GM12878 (cell line): ENCODE data around the gene POLRMT. TPM values are rescaled to one million over a fixed set of nuclear protein-coding genes. Genes with fewer than 3 reads are reported as not detected.
A peak's percentile ranks its signal among the peaks of the same experiment; 100 is the strongest.

Source experiments
- ATAC-seq: fragments of 200-7000 bp; cut with Tn5 transposase; 3 replicates; pipeline ENCODE4 v1.9.1; 2020; ENCODE audit warnings: mild to moderate bottlenecking, moderate library complexity
- BruUV-seq: library from RNA; stranded (reverse); fragments of 400-500 nt; replicated peaks from 2 replicates; lab custom pipeline; 2021; lab: Mats Ljungman, UMichigan
- CTCF ChIA-PET: fragments of 300-600 bp; sonication (Branson Sonifier 250); formaldehyde crosslinking; extraction: SDS; loops from one replicate; lab custom pipeline; 2021; ENCODE audit warnings: inconsistent platforms; lab: Yijun Ruan, JAX
- POLR2A ChIA-PET: fragments of 350-600 bp; formaldehyde crosslinking; extraction: SDS; loops from one replicate; lab custom pipeline; 2021; ENCODE audit warnings: inconsistent platforms; lab: Charles Lee
- RAD21 ChIA-PET: fragments of 300-600 bp; sonication (Branson Sonifier 250); formaldehyde crosslinking; loops from one replicate; lab custom pipeline; 2023; ENCODE audit warnings: antibody characterized with exemption; ENCODE audit not compliant: unreplicated experiment; lab: Charles Lee
- SMC1A ChIA-PET: fragments of 300-600 bp; sonication (Branson Sonifier 250); formaldehyde crosslinking; loops from one replicate; lab custom pipeline; 2023; ENCODE audit not compliant: unreplicated experiment, uncharacterized antibody; lab: Charles Lee
- DNase-seq: peaks from one replicate; pipeline ENCODE4 v3.0.0-alpha.2; 2011; ENCODE audit warnings: low read depth, low spot score
- FAIRE-seq: peaks from 3 replicates; lab custom pipeline; 2011; peaks lifted over from hg19 to GRCh38; lab: Jason Lieb, UNC
- H2AFZ ChIP-seq: 2 replicates; pipeline ENCODE4 v1.6.0; 2011; ENCODE audit warnings: low read depth, low read length, control low read depth; ENCODE audit not compliant: control insufficient read depth
- H3K27ac ChIP-seq: 2 replicates; pipeline ENCODE4 v1.5.1; 2011; ENCODE audit warnings: control low read depth; ENCODE audit not compliant: control insufficient read depth, insufficient read depth
- H3K27me3 ChIP-seq, 2 experiments: replicated peaks in 1 of 2; 2 replicates each; pipeline versions ENCODE4 v1.6.0 to v1.6.1; 2011; ENCODE audit warnings: low read length in 1 of 2; ENCODE audit not compliant: control insufficient read depth in 2 of 2, insufficient read depth in 2 of 2
- H3K36me3 ChIP-seq, 2 experiments: 2 replicates each; pipeline ENCODE4 v1.5.1; 2011; ENCODE audit warnings: low read length in 1 of 2; ENCODE audit not compliant: control insufficient read depth in 2 of 2, insufficient read depth in 2 of 2
- H3K4me1 ChIP-seq: 2 replicates; pipeline ENCODE4 v1.6.1; 2011; ENCODE audit warnings: mild to moderate bottlenecking, low read length, moderate library complexity, mixed read lengths; ENCODE audit not compliant: control insufficient read depth, insufficient read depth
- H3K4me2 ChIP-seq: 2 replicates; pipeline ENCODE4 v1.6.0; 2011; ENCODE audit warnings: control low read depth; ENCODE audit not compliant: control insufficient read depth, insufficient read depth
- H3K4me3 ChIP-seq: fragments of 200-600 bp; sonication (generic); 2 replicates; pipeline ENCODE4 v1.5.1; 2016
- H3K79me2 ChIP-seq: 2 replicates; pipeline ENCODE4 v1.6.0; 2011; ENCODE audit warnings: low read length; ENCODE audit not compliant: control insufficient read depth, insufficient read depth
- H3K9ac ChIP-seq: 2 replicates; pipeline ENCODE4 v1.8.0; 2011; ENCODE audit warnings: low read length, control low read depth, mixed read lengths; ENCODE audit not compliant: control insufficient read depth, insufficient read depth
- H3K9me3 ChIP-seq: replicated peaks from 3 replicates; pipeline ENCODE4 v1.5.1; 2011; ENCODE audit warnings: mild to moderate bottlenecking, low read length; ENCODE audit not compliant: control insufficient read depth, insufficient read depth
- H4K20me1 ChIP-seq: 2 replicates; pipeline ENCODE4 v1.6.0; 2011; ENCODE audit not compliant: control insufficient read depth, insufficient read depth
- BACH1 ChIP-seq: fragments of 450-650 bp; IDR thresholded peaks from 2 replicates; pipeline ENCODE4 v1.6.1; 2017; ENCODE audit warnings: mild to moderate bottlenecking, borderline replicate concordance
- BHLHE40 ChIP-seq, 2 experiments: fragments of 450-650 bp in 1 of 2; IDR thresholded peaks; 2 replicates each; pipeline ENCODE4 v1.6.1; 2011 to 2017; ENCODE audit warnings: low read depth in 2 of 2, borderline replicate concordance in 1 of 2, improper control_type of control experiment in 1 of 2, low read length in 1 of 2, mild to moderate bottlenecking in 1 of 2
- BMI1 ChIP-seq: fragments of 450-650 bp; IDR thresholded peaks from 2 replicates; pipeline ENCODE4 v1.6.1; 2016; ENCODE audit warnings: mild to moderate bottlenecking, moderate library complexity, borderline replicate concordance
- EGR1 ChIP-seq, 2 experiments: IDR thresholded peaks; 1 replicate in 1 of 2; 2 replicates in 1 of 2; pipeline ENCODE4 v1.6.1; 2011 to 2012; ENCODE audit warnings: low read depth in 2 of 2, low read length in 2 of 2, borderline replicate concordance in 1 of 2, mild to moderate bottlenecking in 1 of 2, moderate library complexity in 1 of 2
- FOS ChIP-seq: IDR thresholded peaks from 3 replicates; pipeline ENCODE4 v1.6.1; 2011; ENCODE audit warnings: borderline replicate concordance; ENCODE audit not compliant: insufficient read length; ENCODE audit errors: extremely low read depth
- HDGF ChIP-seq: fragments of 450-650 bp; IDR thresholded peaks from 2 replicates; pipeline ENCODE4 v1.6.1; 2016; ENCODE audit warnings: antibody characterized with exemption
- LARP7 ChIP-seq: fragments of 450-650 bp; IDR thresholded peaks from 2 replicates; pipeline ENCODE4 v1.6.1; 2017; ENCODE audit warnings: mild to moderate bottlenecking
- MXI1 ChIP-seq: fragments of 150-350 bp; IDR thresholded peaks from 2 replicates; pipeline ENCODE4 v1.6.1; 2011; ENCODE audit warnings: low read depth, mild to moderate bottlenecking, inconsistent platforms, low read length, improper control_type of control experiment
- NBN ChIP-seq: fragments of 450-650 bp; IDR thresholded peaks from 2 replicates; pipeline ENCODE4 v1.6.1; 2016
- NFYB ChIP-seq: IDR thresholded peaks from 2 replicates; pipeline ENCODE4 v1.6.1; 2011; ENCODE audit warnings: low read depth, mild to moderate bottlenecking, low read length, improper control_type of control experiment, moderate library complexity; ENCODE audit not compliant: insufficient read depth
- POLR2A ChIP-seq: IDR thresholded peaks from 2 replicates; pipeline ENCODE4 v1.6.1; 2011; ENCODE audit warnings: low read depth, mild to moderate bottlenecking, low read length
- REST ChIP-seq: IDR thresholded peaks from 2 replicates; pipeline ENCODE4 v1.6.1; 2012; ENCODE audit warnings: mild to moderate bottlenecking, low read depth, low read length
- SP1 ChIP-seq: IDR thresholded peaks from one replicate; pipeline ENCODE4 v1.6.1; 2011; ENCODE audit warnings: low read depth, low read length
- SPI1 ChIP-seq: IDR thresholded peaks from 2 replicates; pipeline ENCODE4 v1.6.1; 2011; ENCODE audit warnings: low read depth, mild to moderate bottlenecking, low read length, moderate library complexity, borderline replicate concordance; ENCODE audit not compliant: insufficient read depth
- TCF3 ChIP-seq: IDR thresholded peaks from 2 replicates; pipeline ENCODE4 v1.6.1; 2012; ENCODE audit warnings: low read depth, mild to moderate bottlenecking, low read length, borderline replicate concordance; ENCODE audit not compliant: insufficient read depth
- WGBS: methylation state at CpG from one replicate; pipeline ENCODE4 v1.1.6; 2016; ENCODE audit warnings: low lambda C conversion rate; ENCODE audit not compliant: insufficient replicate concordance, insufficient coverage; ENCODE audit errors: missing lambda C conversion rate; 5-methylcytosine and 5-hydroxymethylcytosine counted together
- in situ Hi-C: fragments of 300-500 bp; cut with MboI; formaldehyde crosslinking; loops from 9 replicates; pipeline ENCODE4 v1.14.3; 2018; ENCODE audit warnings: mixed read lengths
- intact Hi-C: fragments of 100-400 bp; cut with micrococcal nuclease; formaldehyde crosslinking; loops from one replicate; pipeline ENCODE4 v1.14.2; 2022; ENCODE audit not compliant: unreplicated experiment
- polyA plus RNA-seq, 11 experiments: library from polyadenylated mRNA; depleted of rRNA in 4 of 11; unstranded in 6 of 11; stranded (reverse) in 5 of 11; fragments of >200 nt; fragmentation: Nextera tagmentation in 4 of 11; fragmentation: Illumina TruSeq in 1 of 11; extraction: Ambion mirVana in 4 of 11; extraction: Trizol in 1 of 11; gene quantifications; 1 replicate in 1 of 11; 2 replicates in 10 of 11; pipeline versions ENCODE4 v1.2.1 to v1.2.3, GENCODE V29; 2011 to 2016; ENCODE audit warnings: inconsistent platforms in 2 of 11, missing spikeins in 2 of 11, low read depth in 1 of 11
- total RNA-seq, 4 experiments: library from RNA; depleted of rRNA in 3 of 4; stranded (reverse); fragments of >200 nt in 3 of 4; fragmentation: Illumina TruSeq in 1 of 4; extraction: Trizol in 1 of 4; gene quantifications; 2 replicates each; pipeline versions ENCODE4 v1.2.1 to v1.2.3, GENCODE V29; 2013 to 2021

POLRMT gene
- total and polyA plus RNA-seq, 10 of the 15 experiments (the other 5 are each of a cell fraction or from before 2014, with no cell fraction given), result 9.9 to 57.6 (median 34.6) TPM

GRCh38 chr19:639253-640160 lies 6.2 kb upstream of the POLRMT start, which contains the start of gene FGF22:
Gene FGF22 (plus strand): TSS chr19:639879. CDS start chr19:639926, 47 bp downstream.
- peak within 1 kb of the TSS; percentile 44; the same call in 1 of the 2 replicates for H3K4me3 ChIP-seq

More at GRCh38 chr19:639253-640160, 6.2 kb upstream of the POLRMT start, which contains the start of gene FGF22:
- Histone ChIP-seq H2AFZ (peak within 1 kb of the TSS; percentile 71), H3K27me3 (no peaks in the 10 kb centered on the region), H3K9ac (no peak within 1 kb of the TSS), H3K79me2 (no peaks in the 10 kb centered on the region), H3K4me2 (peak within 1 kb of the TSS; percentile 93), H3K27ac (no peak within 1 kb of the TSS), H3K4me1 (peaks cover 24% of the 10 kb centered on the region), H4K20me1 (no peaks in the 10 kb centered on the region), H3K36me3 (no peaks in the 10 kb centered on the region; a peak in 1 of 4 replicates), H3K9me3 (no peaks in the 10 kb centered on the region)
- POLR2A ChIA-PET, result no interaction called here
- 0 out of 2 replicates have a peak, but pooled peaks have one; percentile 14 for TF ChIP-seq POLR2A
- TF ChIP-seq TCF3, result no peak
- no peak for TF ChIP-seq BMI1
- TF ChIP-seq NBN, result 0 out of 2 replicates have a peak, but pooled peaks have one; percentile 33
- peak; percentile 38; the same call in 1 of the 2 replicates for TF ChIP-seq MXI1
- TF ChIP-seq SP1, result peak; percentile 68
- TF ChIP-seq BACH1, result peak; percentile 19
- no peak for TF ChIP-seq REST
- 0 out of 4 replicates have a peak, but pooled peaks of 1 of the 2 experiments have one; percentile 3 for TF ChIP-seq BHLHE40 (IDR thresholded peaks at IDR 0.05; ENCODE audit: borderline replicate concordance in 1 of 2, low read depth in 2 of 2, low read length in 1 of 2)
- TF ChIP-seq EGR1 (IDR thresholded peaks at IDR 0.05; ENCODE audit: borderline replicate concordance in 1 of 2, low read depth in 2 of 2, low read length in 2 of 2), result peak in 1 of 2 experiments; percentile 72; a peak in 2 of 3 replicates
- peak; percentile 35; the same call in 1 of the 2 replicates for TF ChIP-seq HDGF
- TF ChIP-seq SPI1, result no peak
- peak; percentile 29; the same call in 1 of the 2 replicates for TF ChIP-seq LARP7
- TF ChIP-seq NFYB, result peak; percentile 82
- TF ChIP-seq FOS, result no peak
- SMC1A ChIA-PET, result no interaction called here
- in situ Hi-C loops (no loop called here), intact Hi-C loops (no loop called here)
- CTCF ChIA-PET, result no interaction called here
- no TSS peak for BruUV-seq
- RAD21 ChIA-PET, result no interaction called here
- ATAC-seq (peak; percentile 91), DNase-seq (no peak), FAIRE-seq (no peak)
- 4% methylated on average over 73 of the region's 109 CpGs for WGBS
